AG04450 (cell line): ENCODE measurements around the gene CDK5R2. TPM values are rescaled to one million over a fixed set of nuclear protein-coding genes. Genes with fewer than 3 reads are reported as not detected.

Experiments used
- CTCF ChIA-PET: fragments of 300-600, 350-600 bp; formaldehyde crosslinking; extraction: SDS; loops from one replicate; lab custom pipeline; 2022; ENCODE audit warnings: antibody characterized with exemption, inconsistent platforms; lab: Charles Lee
- POLR2A ChIA-PET: fragments of 350-600 bp; formaldehyde crosslinking; extraction: SDS; loops from one replicate; lab custom pipeline; 2021; ENCODE audit warnings: antibody characterized with exemption, inconsistent platforms; lab: Yijun Ruan, JAX
- DNase-seq: peaks from one replicate; pipeline ENCODE4 v3.0.0-alpha.2; 2011; ENCODE audit warnings: low read depth, low spot score
- H3K27ac ChIP-seq: one replicate; pipeline ENCODE4 v1.5.1; 2012; ENCODE audit warnings: low read depth, low read length, control low read depth
- H3K27me3 ChIP-seq: one replicate; pipeline ENCODE4 v1.6.0; 2012; ENCODE audit warnings: low read length; ENCODE audit not compliant: control insufficient read depth, insufficient read depth
- H3K4me3 ChIP-seq: 2 replicates; pipeline ENCODE4 v1.5.1; 2011; ENCODE audit warnings: mild to moderate bottlenecking, low read depth, low read length, control low read depth
- H3K9me3 ChIP-seq: 2 replicates; pipeline ENCODE4 v1.5.1; 2012; ENCODE audit warnings: low read length; ENCODE audit not compliant: control insufficient read depth, insufficient read depth
- CTCF ChIP-seq: IDR thresholded peaks from 2 replicates; pipeline ENCODE4 v1.5.1; 2011; ENCODE audit warnings: low read depth, low read length, control low read depth, inconsistent platforms
- polyA plus RNA-seq: library from polyadenylated mRNA; depleted of rRNA; stranded (reverse); fragments of >200 nt; gene quantifications from 2 replicates; pipeline ENCODE4 v1.2.3, GENCODE V29; 2011

The CDK5R2 gene
- polyA plus RNA-seq, 1 experiment: 0.05 TPM

DNA sequence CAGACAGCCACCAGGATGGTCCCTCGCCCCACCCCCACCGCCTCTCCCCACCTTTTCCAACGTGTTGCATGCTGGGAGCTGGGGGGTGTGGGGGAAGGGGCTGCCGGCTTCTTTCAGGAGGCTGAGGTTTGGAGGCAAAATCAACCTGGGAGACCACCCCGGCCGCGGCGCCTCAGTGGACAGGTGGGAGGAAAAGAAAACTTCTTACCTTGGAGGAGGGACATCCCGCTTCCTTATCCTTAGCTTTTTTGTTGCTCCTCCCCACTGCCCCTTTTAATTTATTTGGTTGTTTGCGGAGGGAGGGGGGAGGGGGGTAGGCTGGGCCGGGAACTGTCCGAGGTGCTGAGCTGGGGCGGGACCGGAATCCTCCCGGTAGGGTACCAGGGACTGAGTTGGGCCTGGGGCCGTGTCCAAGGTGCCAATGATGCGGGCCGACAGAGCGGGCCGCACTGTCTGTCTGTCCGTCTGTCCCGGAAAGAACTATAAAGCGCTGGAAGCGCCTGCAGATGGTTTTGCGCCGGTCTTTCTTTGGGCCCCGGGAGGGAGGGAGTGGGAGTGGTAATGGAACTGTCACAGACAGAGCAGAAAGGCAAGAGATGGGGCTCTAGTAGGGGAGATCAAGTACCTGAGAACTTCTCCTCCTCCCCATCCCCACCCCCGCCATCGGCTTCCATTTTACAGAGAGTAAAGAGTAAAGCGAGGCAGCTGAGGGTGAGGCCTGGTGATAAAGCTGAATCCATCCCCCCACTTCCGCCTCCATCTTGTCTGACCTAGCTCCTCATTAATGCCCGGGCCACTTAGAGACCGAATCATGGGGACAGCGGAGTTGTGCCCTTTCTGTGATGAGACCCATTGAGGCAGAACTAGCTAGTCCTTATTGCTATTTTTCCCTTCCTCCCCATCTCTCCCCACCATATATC, 2.4 kb downstream of the CDK5R2 start:
- Histone ChIP-seq H3K4me3 (no peak overlapping the region), H3K27me3 (peaks cover 49% of the 10 kb centered on the region), H3K9me3 (peaks cover 9% of the 10 kb centered on the region), H3K27ac (no peak overlapping the region)
- DNase-seq: no peak
- TF ChIP-seq CTCF: no peak
- ChIA-PET CTCF (no interaction called here), POLR2A (no interaction called here)

DNA sequence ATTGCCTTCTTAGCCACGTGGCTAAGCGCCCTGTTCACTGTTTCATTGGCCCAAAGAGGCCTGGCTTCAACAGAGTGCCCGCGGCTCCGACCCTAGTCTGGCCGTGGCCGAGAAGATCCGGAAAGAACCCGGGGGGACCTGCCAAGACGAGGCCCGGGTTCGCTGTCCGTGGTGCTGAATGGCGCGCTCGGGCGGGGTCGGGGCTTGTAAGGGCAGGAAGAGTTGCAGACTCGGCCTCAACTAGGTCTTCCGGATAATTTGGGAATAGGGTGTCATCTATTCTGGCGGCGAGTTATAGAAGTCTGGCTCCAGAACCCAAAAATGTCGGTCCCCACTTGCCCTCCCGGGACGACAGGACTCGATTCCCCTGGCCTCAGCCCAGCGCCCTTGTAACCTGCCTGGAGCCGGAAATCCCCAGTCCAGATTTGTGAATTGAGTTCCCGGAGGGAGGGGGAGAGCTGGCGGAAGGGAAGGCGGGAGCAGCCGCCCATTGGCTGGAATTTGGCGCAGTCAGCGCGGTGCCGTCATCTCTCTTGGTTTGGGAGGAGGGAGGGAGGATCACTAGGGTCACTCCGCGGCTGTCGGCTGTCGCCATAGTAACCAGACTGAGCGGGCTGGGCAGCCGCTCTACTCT, 3.5 kb downstream of the CDK5R2 start:
- Histone ChIP-seq H3K4me3 (peak overlapping the region; percentile 41), H3K27ac (peak overlapping the region; percentile 85), H3K27me3 (peaks cover 41% of the 10 kb centered on the region), H3K9me3 (peaks cover 9% of the 10 kb centered on the region)
- ChIA-PET POLR2A (no interaction called here), CTCF (interaction anchor here (1.0 kb wide), 1 partner anchor 17 kb away, joined by 4 read pairs; no protein-coding TSS in a partner anchor)
- TF ChIP-seq CTCF: no peak
- DNase-seq: no peak

GRCh38 chr2:218963601-218964000, 4.1 kb downstream of the CDK5R2 start:
- Histone ChIP-seq H3K9me3 (peaks cover 9% of the 10 kb centered on the region), H3K4me3 (peak overlapping the region; percentile 32), H3K27me3 (peaks cover 37% of the 10 kb centered on the region), H3K27ac (peak overlapping the region; percentile 85)
- no peak for TF ChIP-seq CTCF
- no peak for DNase-seq
- ChIA-PET POLR2A (no interaction called here), CTCF (interaction anchor here (1.0 kb wide), 1 partner anchor 17 kb away, joined by 4 read pairs; no protein-coding TSS in a partner anchor)

DNA sequence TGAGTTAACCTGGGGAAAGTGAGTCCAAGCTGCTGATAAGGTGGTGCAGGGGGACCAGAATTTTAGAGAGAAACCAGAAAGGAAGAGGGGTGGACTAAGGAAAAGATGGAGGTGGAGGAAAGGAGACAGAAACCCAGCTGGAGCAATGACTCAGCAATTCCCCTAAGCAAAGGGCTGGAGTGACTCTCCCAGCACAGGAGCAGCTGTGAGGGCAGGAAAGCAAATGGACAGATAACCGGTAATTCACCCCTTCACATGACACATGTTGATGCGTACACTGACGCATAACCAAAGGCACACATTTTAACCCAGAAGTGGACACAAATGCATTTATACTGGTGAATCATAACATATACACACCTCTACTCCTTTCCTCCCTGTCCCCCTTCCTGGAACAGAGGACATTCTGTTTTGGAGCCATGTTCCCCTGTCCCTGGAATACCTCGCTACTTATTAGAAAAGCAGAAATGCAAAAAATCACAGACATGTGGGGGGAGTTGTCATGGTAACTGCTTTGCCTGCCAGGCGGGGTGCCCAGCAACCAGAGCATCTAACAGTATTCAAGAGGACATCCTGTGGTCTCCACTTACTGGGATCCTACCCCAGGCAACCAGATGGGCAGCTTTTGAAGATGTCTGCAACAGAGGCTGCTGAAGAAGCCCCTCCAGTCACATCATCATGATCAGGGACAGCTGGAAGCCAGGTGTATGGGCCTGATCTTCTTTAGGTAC, 4.7 kb downstream of the CDK5R2 start:
- ChIA-PET POLR2A (no interaction called here), CTCF (interaction anchor here (1.0 to 2.1 kb wide), 3 partner anchors 16 to 32 kb away, joined by 3 to 17 read pairs (median 4); no protein-coding TSS in a partner anchor)
- Histone ChIP-seq H3K4me3 (peak overlapping the region; percentile 32), H3K27ac (peak overlapping the region; percentile 85), H3K9me3 (peaks cover 9% of the 10 kb centered on the region), H3K27me3 (peaks cover 34% of the 10 kb centered on the region)
- peak; percentile 65 for DNase-seq
- no peak for TF ChIP-seq CTCF
